CD4-positive, alpha-beta T cell (primary cell): ENCODE measurements around the gene MAPKAP1. TPM values are rescaled to one million over a fixed set of nuclear protein-coding genes. Genes with fewer than 3 reads are reported as not detected.

Experiments used
- ATAC-seq: fragments of 200-7000 bp; cut with Tn5 transposase; one replicate; pipeline ENCODE4 v1.10.0; 2022; ENCODE audit warnings: mild to moderate bottlenecking; ENCODE audit not compliant: poor library complexity
- CTCF ChIA-PET: fragments of 350-600 bp; sonication (Branson Sonifier 250); formaldehyde crosslinking; loops from one replicate; lab custom pipeline; 2021; ENCODE audit warnings: antibody characterized with exemption, inconsistent platforms; lab: Charles Lee
- POLR2A ChIA-PET: fragments of 350-600 bp; sonication (Branson Sonifier 250); formaldehyde crosslinking; loops from one replicate; lab custom pipeline; 2021; ENCODE audit warnings: antibody characterized with exemption, inconsistent platforms; lab: Charles Lee
- DNase-seq, 14 experiments: peaks; one replicate each; pipeline ENCODE4 v3.0.0-alpha.2; 2013 to 2020; ENCODE audit warnings: mixed read lengths in 2 of 14
- H3K27ac ChIP-seq, 2 donors: one replicate each; pipeline versions ENCODE4 v1.5.1 to v1.7.0; 2013; ENCODE audit warnings: low read length in 2 of 2, low read depth in 1 of 2, mild to moderate bottlenecking in 1 of 2
- H3K27me3 ChIP-seq, 2 experiments: 1 replicate in 1 of 2; 2 replicates in 1 of 2; pipeline versions ENCODE4 v1.6.1 to v1.7.0; 2013; ENCODE audit warnings: low read length in 2 of 2, control low read depth in 1 of 2, mild to moderate bottlenecking in 1 of 2, moderate library complexity in 1 of 2; ENCODE audit not compliant: insufficient read depth in 2 of 2, control insufficient read depth in 1 of 2
- H3K36me3 ChIP-seq: one replicate; pipeline ENCODE4 v1.6.1; 2013; ENCODE audit warnings: low read length, control low read depth; ENCODE audit not compliant: insufficient read depth
- H3K4me1 ChIP-seq: one replicate; pipeline ENCODE4 v1.6.1; 2013; ENCODE audit warnings: low read length, control low read depth; ENCODE audit not compliant: insufficient read depth
- H3K4me3 ChIP-seq: one replicate; pipeline ENCODE4 v1.5.1; 2013; ENCODE audit warnings: mild to moderate bottlenecking, low read length, moderate library complexity
- H3K9me3 ChIP-seq, 2 experiments: 1 replicate in 1 of 2; 2 replicates in 1 of 2; pipeline versions ENCODE4 v1.6.1 to v1.7.0; 2013; ENCODE audit warnings: low read length in 2 of 2, mild to moderate bottlenecking in 2 of 2, control low read depth in 1 of 2, moderate library complexity in 1 of 2; ENCODE audit not compliant: control insufficient read depth in 1 of 2, insufficient read depth in 1 of 2
- H3K27ac Mint-ChIP-seq: one replicate; pipeline ENCODE4 v1.8.0; 2020; ENCODE audit warnings: mixed read lengths
- H3K27me3 Mint-ChIP-seq: one replicate; pipeline ENCODE4 v1.8.0; 2021; ENCODE audit warnings: mixed read lengths
- H3K36me3 Mint-ChIP-seq: one replicate; pipeline ENCODE4 v1.8.0; 2021; ENCODE audit warnings: low read depth, mixed read lengths
- H3K4me1 Mint-ChIP-seq: one replicate; pipeline ENCODE4 v1.8.0; 2021; ENCODE audit warnings: low read depth, mixed read lengths
- H3K4me3 Mint-ChIP-seq: one replicate; pipeline ENCODE4 v1.8.0; 2020; ENCODE audit warnings: mild to moderate bottlenecking, mixed read lengths
- H3K9me3 Mint-ChIP-seq: one replicate; pipeline ENCODE4 v1.8.0; 2020; ENCODE audit warnings: mixed read lengths
- CTCF ChIP-seq: fragments of 200-600 bp; IDR thresholded peaks from one replicate; pipeline ENCODE4 v1.8.0; 2022; ENCODE audit warnings: antibody characterized with exemption, mild to moderate bottlenecking
- intact Hi-C, 2 experiments: fragments of 100-400 bp; cut with DNase I in 1 of 2; cut with micrococcal nuclease in 1 of 2; formaldehyde crosslinking; loops; one replicate each; pipeline versions ENCODE4 v1.15.1 to v1.9.0; 2023 to 2025; cut with DNase I, micrococcal nuclease
- total RNA-seq, 174 experiments: library from RNA in 2 of 174; stranded (reverse) in 2 of 174; gene quantifications; one replicate each; pipeline ENCODE4 v1.2.3 and lab custom pipeline; 2021 to 2026

MAPKAP1 gene
- total RNA-seq, 2 experiments from 2014 or later, result 40.3 to 44.9 TPM

- ATAC-seq (no peak), DNase-seq (no peak)
- Histone ChIP-seq H3K36me3 (peaks cover 28% of the 10 kb centered on the region), H3K27ac (no peak overlapping the region), H3K4me3 (no peak overlapping the region), H3K9me3 (no peaks in the 10 kb centered on the region), H3K4me1 (no peaks in the 10 kb centered on the region), H3K27me3 (no peaks in the 10 kb centered on the region)
- TF ChIP-seq CTCF, result no peak
- Mint-ChIP-seq H3K36me3 (peaks cover 66% of the 10 kb centered on the region), H3K9me3 (no peaks in the 10 kb centered on the region), H3K27me3 (no peaks in the 10 kb centered on the region), H3K4me1 (no peaks in the 10 kb centered on the region), H3K27ac (no peak overlapping the region), H3K4me3 (no peak overlapping the region)
- ChIA-PET POLR2A (no interaction called here), CTCF (no interaction called here)
- intact Hi-C loops, result no loop called here
Observed at GRCh38 chr9:125470189-125470588, 236.8 kb downstream of the MAPKAP1 start.

GRCh38 chr9:125468646-125469045 lies 238.4 kb downstream of the MAPKAP1 start:
- Histone ChIP-seq H3K36me3 (peaks cover 28% of the 10 kb centered on the region), H3K9me3 (no peaks in the 10 kb centered on the region), H3K4me3 (no peak overlapping the region), H3K27me3 (no peaks in the 10 kb centered on the region), H3K4me1 (no peaks in the 10 kb centered on the region), H3K27ac (no peak overlapping the region)
- Mint-ChIP-seq H3K27ac (no peak overlapping the region), H3K36me3 (peaks cover 58% of the 10 kb centered on the region), H3K27me3 (no peaks in the 10 kb centered on the region), H3K9me3 (no peaks in the 10 kb centered on the region), H3K4me1 (no peaks in the 10 kb centered on the region), H3K4me3 (no peak overlapping the region)
- POLR2A ChIA-PET, result no interaction called here
- no peak for DNase-seq
- CTCF ChIA-PET, result no interaction called here
- intact Hi-C loops, result no loop called here
- TF ChIP-seq CTCF, result no peak
- no peak for ATAC-seq

- no peaks in the 10 kb centered on the region for H3K4me1 ChIP-seq
- no peak for TF ChIP-seq CTCF
- Mint-ChIP-seq H3K27ac (no peak overlapping the region), H3K36me3 (peaks cover 64% of the 10 kb centered on the region), H3K9me3 (no peaks in the 10 kb centered on the region), H3K27me3 (no peaks in the 10 kb centered on the region), H3K4me1 (no peaks in the 10 kb centered on the region), H3K4me3 (no peak overlapping the region)
- H3K27ac ChIP-seq, result no peak overlapping the region
- intact Hi-C loops, result no loop called here
- CTCF ChIA-PET, result no interaction called here
- no peaks in the 10 kb centered on the region for H3K9me3 ChIP-seq
- no peak overlapping the region for H3K4me3 ChIP-seq
- ATAC-seq (no peak), DNase-seq (no peak)
- H3K36me3 ChIP-seq, result peaks cover 35% of the 10 kb centered on the region
- no peaks in the 10 kb centered on the region for H3K27me3 ChIP-seq
- POLR2A ChIA-PET, result no interaction called here
Observed at GRCh38 chr9:125467116-125467740, 239.8 kb downstream of the MAPKAP1 start.
